HEK293 (cell line): ENCODE measurements around the gene CLPX.

Experiments used
- CTCF ChIA-PET: fragments of 350-600 bp; formaldehyde crosslinking; extraction: SDS; loops from one replicate; lab custom pipeline; 2021; ENCODE audit warnings: antibody characterized with exemption; lab: Yijun Ruan, JAX
- POLR2A ChIA-PET: fragments of 300-600 bp; formaldehyde crosslinking; extraction: SDS; loops from one replicate; lab custom pipeline; 2020; ENCODE audit warnings: antibody characterized with exemption, inconsistent platforms; lab: Yijun Ruan, JAX
- H3K27ac ChIP-seq: fragments of 200-500 bp; sonication (Bioruptor generic); 2 replicates; pipeline ENCODE4 v1.5.1; 2014; ENCODE audit warnings: low read depth, low read length, control low read depth, inconsistent platforms; ENCODE audit errors: extremely low read depth
- H3K36me3 ChIP-seq, 2 experiments: fragments of 200-500 bp in 1 of 2; sonication (Bioruptor generic) in 1 of 2; 1 replicate in 1 of 2; 2 replicates in 1 of 2; pipeline ENCODE4 v1.5.1; 2014 to 2017; ENCODE audit warnings: inconsistent platforms in 2 of 2, low read length in 2 of 2; ENCODE audit not compliant: control insufficient read depth in 2 of 2, insufficient read depth in 1 of 2
- H3K4me1 ChIP-seq: fragments of 200-500 bp; sonication (Bioruptor generic); 2 replicates; pipeline ENCODE4 v1.5.1; 2014; ENCODE audit warnings: mild to moderate bottlenecking, low read length, inconsistent platforms; ENCODE audit not compliant: control insufficient read depth, insufficient read depth
- H3K4me3 ChIP-seq: 2 replicates; pipeline ENCODE4 v1.5.1; 2011; ENCODE audit warnings: low read depth, mild to moderate bottlenecking, control low read depth, low read length, moderate library complexity
- H3K9me3 ChIP-seq: fragments of 200-500 bp; sonication (Bioruptor generic); 2 replicates; pipeline ENCODE4 v1.5.1; 2014; ENCODE audit warnings: low read depth, low read length, inconsistent platforms; ENCODE audit not compliant: control insufficient read depth, insufficient read depth
- BCL6B ChIP-seq: fragments of 450-650 bp; formaldehyde crosslinking; IDR thresholded peaks from 2 replicates; pipeline ENCODE4 v1.5.1; 2017; ENCODE audit warnings: missing biosample characterization, missing genetic modification characterization
- HOXD13 ChIP-seq: sonication (generic); formaldehyde crosslinking; IDR thresholded peaks from 2 replicates; pipeline ENCODE4 v1.8.0; 2022; ENCODE audit warnings: missing genetic modification reagents, borderline replicate concordance
- OSR2 ChIP-seq: fragments of 450-650 bp; formaldehyde crosslinking; IDR thresholded peaks from 2 replicates; pipeline ENCODE4 v1.5.1; 2016; ENCODE audit warnings: missing biosample characterization, missing genetic modification characterization
- OVOL3 ChIP-seq: fragments of 450-650 bp; formaldehyde crosslinking; IDR thresholded peaks from 2 replicates; pipeline ENCODE4 v1.5.1; 2016; ENCODE audit warnings: missing biosample characterization, missing genetic modification characterization
- SP7 ChIP-seq: fragments of 450-650 bp; formaldehyde crosslinking; IDR thresholded peaks from 2 replicates; pipeline ENCODE4 v1.5.1; 2016; ENCODE audit warnings: missing biosample characterization, missing genetic modification characterization
- YY2 ChIP-seq: fragments of 450-650 bp; formaldehyde crosslinking; IDR thresholded peaks from 2 replicates; pipeline ENCODE4 v1.5.1; 2016; ENCODE audit warnings: missing biosample characterization, missing genetic modification characterization
- ZBTB1 ChIP-seq: fragments of 450-650 bp; formaldehyde crosslinking; IDR thresholded peaks from 2 replicates; pipeline ENCODE4 v1.5.1; 2016; ENCODE audit warnings: missing biosample characterization, missing genetic modification characterization
- ZIC2 ChIP-seq: fragments of 450-650 bp; formaldehyde crosslinking; IDR thresholded peaks from 2 replicates; pipeline ENCODE4 v1.5.1; 2016; ENCODE audit warnings: missing biosample characterization, missing genetic modification characterization
- ZNF10 ChIP-seq: fragments of 450-650 bp; formaldehyde crosslinking; IDR thresholded peaks from 2 replicates; pipeline ENCODE4 v1.5.1; 2017; ENCODE audit warnings: missing biosample characterization, missing genetic modification characterization
- ZNF184 ChIP-seq: fragments of 450-650 bp; IDR thresholded peaks from 2 replicates; pipeline ENCODE4 v1.5.1; 2018; ENCODE audit warnings: missing biosample characterization, mild to moderate bottlenecking, missing genetic modification characterization
- ZNF248 ChIP-seq: fragments of 450-650 bp; formaldehyde crosslinking; IDR thresholded peaks from 2 replicates; pipeline ENCODE4 v1.5.1; 2017; ENCODE audit warnings: missing biosample characterization, missing genetic modification characterization
- ZNF26 ChIP-seq: fragments of 450-650 bp; formaldehyde crosslinking; IDR thresholded peaks from 2 replicates; pipeline ENCODE4 v1.5.1; 2016; ENCODE audit warnings: missing biosample characterization, missing genetic modification characterization
- ZNF292 ChIP-seq: fragments of 450-650 bp; formaldehyde crosslinking; IDR thresholded peaks from 2 replicates; pipeline ENCODE4 v1.5.1; 2016; ENCODE audit warnings: low read depth, missing biosample characterization, missing genetic modification characterization, borderline replicate concordance
- ZNF324 ChIP-seq: fragments of 450-650 bp; formaldehyde crosslinking; IDR thresholded peaks from 2 replicates; pipeline ENCODE4 v1.5.1; 2016; ENCODE audit warnings: missing biosample characterization, missing genetic modification characterization
- ZNF335 ChIP-seq: fragments of 450-650 bp; formaldehyde crosslinking; conservative IDR thresholded peaks from 2 replicates; pipeline ENCODE4 v1.5.1; 2016; ENCODE audit warnings: missing biosample characterization, missing genetic modification characterization
- ZNF398 ChIP-seq: fragments of 450-650 bp; formaldehyde crosslinking; IDR thresholded peaks from 2 replicates; pipeline ENCODE4 v1.5.1; 2017; ENCODE audit warnings: missing biosample characterization, missing genetic modification characterization
- ZNF423 ChIP-seq: fragments of 450-650 bp; formaldehyde crosslinking; IDR thresholded peaks from 2 replicates; pipeline ENCODE4 v1.5.1; 2016; ENCODE audit warnings: missing biosample characterization, missing genetic modification characterization
- ZNF555 ChIP-seq: fragments of 450-650 bp; formaldehyde crosslinking; conservative IDR thresholded peaks from 2 replicates; pipeline ENCODE4 v1.5.1; 2017; ENCODE audit warnings: missing biosample characterization, mild to moderate bottlenecking, missing genetic modification characterization, inconsistent platforms
- ZNF610 ChIP-seq: fragments of 450-650 bp; formaldehyde crosslinking; IDR thresholded peaks from 2 replicates; pipeline ENCODE4 v1.5.1; 2016; ENCODE audit warnings: missing biosample characterization, missing genetic modification characterization, borderline replicate concordance
- ZNF777 ChIP-seq: fragments of 450-650 bp; formaldehyde crosslinking; IDR thresholded peaks from 2 replicates; pipeline ENCODE4 v1.5.1; 2017; ENCODE audit warnings: missing biosample characterization, missing genetic modification characterization, borderline replicate concordance
- ZNF792 ChIP-seq: fragments of 450-650 bp; formaldehyde crosslinking; IDR thresholded peaks from 2 replicates; pipeline ENCODE4 v1.5.1; 2016; ENCODE audit warnings: missing biosample characterization, missing genetic modification characterization
- TF ChIP-seq, protein P1 (sequence below): fragments of 450-650 bp; formaldehyde crosslinking; IDR thresholded peaks from 2 replicates; pipeline ENCODE4 v1.5.1; 2016; ENCODE audit warnings: missing biosample characterization, missing genetic modification characterization
- TF ChIP-seq, protein P2 (sequence below): fragments of 450-650 bp; formaldehyde crosslinking; IDR thresholded peaks from 2 replicates; pipeline ENCODE4 v1.5.1; 2016; ENCODE audit warnings: missing biosample characterization, missing genetic modification characterization, low read depth

The CLPX gene

GRCh38 chr15:65174509-65174908 lies 10.6 kb downstream of the CLPX start (continued):
- TF ChIP-seq ZNF26 (tag by site-specific recombination) = no peak
- TF ChIP-seq, all 188 proteins: peak for 0

DNA sequence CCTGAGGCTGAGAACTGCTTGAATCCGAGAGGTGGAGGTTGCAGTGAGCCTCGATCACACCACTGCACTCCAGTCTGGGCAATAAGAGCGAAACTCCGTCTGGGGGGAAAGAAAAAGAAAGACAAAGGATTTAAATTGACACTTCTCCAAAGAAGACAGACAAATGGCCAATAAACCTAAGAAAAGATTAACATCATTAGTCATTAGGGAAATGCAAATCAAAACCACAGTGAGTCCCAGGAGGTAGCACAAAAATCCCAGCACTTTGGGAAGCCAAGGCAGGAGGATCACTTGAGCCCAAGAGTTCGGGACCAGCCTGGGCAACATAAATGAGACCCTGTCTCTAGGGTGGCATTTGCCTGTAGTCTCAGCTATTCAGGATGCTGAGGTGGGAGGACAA lies 12.6 kb downstream of the CLPX start:
- H3K4me3 ChIP-seq = no peak overlapping the region
- no peaks in the 10 kb centered on the region for H3K4me1 ChIP-seq
- H3K36me3 ChIP-seq = peaks cover 22 to 50% of the 10 kb centered on the region in 2 experiments
- H3K9me3 ChIP-seq = no peaks in the 10 kb centered on the region
- POLR2A ChIA-PET = no interaction called here
- H3K27ac ChIP-seq = no peak overlapping the region
- CTCF ChIA-PET = no interaction called here
- TF ChIP-seq BCL6B (tag by site-specific recombination) = no peak
- TF ChIP-seq ZNF423 (tag by site-specific recombination) = no peak
- TF ChIP-seq ZNF398 (tag by site-specific recombination) = no peak
- TF ChIP-seq, protein P1, sequence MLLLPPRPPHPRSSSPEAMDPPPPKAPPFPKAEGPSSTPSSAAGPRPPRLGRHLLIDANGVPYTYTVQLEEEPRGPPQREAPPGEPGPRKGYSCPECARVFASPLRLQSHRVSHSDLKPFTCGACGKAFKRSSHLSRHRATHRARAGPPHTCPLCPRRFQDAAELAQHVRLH (tag by site-specific recombination) = no peak
- TF ChIP-seq YY2 (tag by site-specific recombination) = no peak
- TF ChIP-seq ZNF335 (tag by site-specific recombination) = no peak
- no peak for TF ChIP-seq HOXD13
- no peak for TF ChIP-seq ZNF792 (tag by site-specific recombination)
- no peak for TF ChIP-seq SP7 (tag by site-specific recombination)
- no peak for TF ChIP-seq ZBTB1 (tag by site-specific recombination)
- no peak for TF ChIP-seq ZNF777 (tag by site-specific recombination)
- no peak for TF ChIP-seq ZNF610 (tag by site-specific recombination)
- TF ChIP-seq ZNF248 (tag by site-specific recombination) = no peak
- no peak for TF ChIP-seq OVOL3 (tag by site-specific recombination)
- no peak for TF ChIP-seq ZNF555 (tag by site-specific recombination)
- TF ChIP-seq ZNF184 = no peak
- TF ChIP-seq ZNF324 (tag by site-specific recombination) = no peak
- no peak for TF ChIP-seq ZNF292 (tag by site-specific recombination)
- TF ChIP-seq, all 188 proteins: peak for 0

GRCh38 chr15:65171428-65171827 lies 13.7 kb downstream of the CLPX start:
- ChIA-PET CTCF (no interaction called here), POLR2A (no interaction called here)
- no peak overlapping the region for H3K4me3 ChIP-seq
- TF ChIP-seq, protein P2, sequence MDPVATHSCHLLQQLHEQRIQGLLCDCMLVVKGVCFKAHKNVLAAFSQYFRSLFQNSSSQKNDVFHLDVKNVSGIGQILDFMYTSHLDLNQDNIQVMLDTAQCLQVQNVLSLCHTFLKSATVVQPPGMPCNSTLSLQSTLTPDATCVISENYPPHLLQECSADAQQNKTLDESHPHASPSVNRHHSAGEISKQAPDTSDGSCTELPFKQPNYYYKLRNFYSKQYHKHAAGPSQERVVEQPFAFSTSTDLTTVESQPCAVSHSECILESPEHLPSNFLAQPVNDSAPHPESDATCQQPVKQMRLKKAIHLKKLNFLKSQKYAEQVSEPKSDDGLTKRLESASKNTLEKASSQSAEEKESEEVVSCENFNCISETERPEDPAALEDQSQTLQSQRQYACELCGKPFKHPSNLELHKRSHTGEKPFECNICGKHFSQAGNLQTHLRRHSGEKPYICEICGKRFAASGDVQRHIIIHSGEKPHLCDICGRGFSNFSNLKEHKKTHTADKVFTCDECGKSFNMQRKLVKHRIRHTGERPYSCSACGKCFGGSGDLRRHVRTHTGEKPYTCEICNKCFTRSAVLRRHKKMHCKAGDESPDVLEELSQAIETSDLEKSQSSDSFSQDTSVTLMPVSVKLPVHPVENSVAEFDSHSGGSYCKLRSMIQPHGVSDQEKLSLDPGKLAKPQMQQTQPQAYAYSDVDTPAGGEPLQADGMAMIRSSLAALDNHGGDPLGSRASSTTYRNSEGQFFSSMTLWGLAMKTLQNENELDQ (tag by site-specific recombination) = no peak
- TF ChIP-seq ZIC2 (tag by site-specific recombination) = no peak
- TF ChIP-seq OSR2 (tag by site-specific recombination) = no peak
- no peak for TF ChIP-seq ZNF10
- TF ChIP-seq, all 188 proteins: peak for 0
- Histone ChIP-seq H3K4me1 (no peaks in the 10 kb centered on the region), H3K27ac (no peak overlapping the region), H3K9me3 (no peaks in the 10 kb centered on the region), H3K36me3 (peaks cover 17 to 49% of the 10 kb centered on the region in 2 experiments)
